Measurements from ENCODE around the gene FABP6.

FABP6 gene

DNA sequence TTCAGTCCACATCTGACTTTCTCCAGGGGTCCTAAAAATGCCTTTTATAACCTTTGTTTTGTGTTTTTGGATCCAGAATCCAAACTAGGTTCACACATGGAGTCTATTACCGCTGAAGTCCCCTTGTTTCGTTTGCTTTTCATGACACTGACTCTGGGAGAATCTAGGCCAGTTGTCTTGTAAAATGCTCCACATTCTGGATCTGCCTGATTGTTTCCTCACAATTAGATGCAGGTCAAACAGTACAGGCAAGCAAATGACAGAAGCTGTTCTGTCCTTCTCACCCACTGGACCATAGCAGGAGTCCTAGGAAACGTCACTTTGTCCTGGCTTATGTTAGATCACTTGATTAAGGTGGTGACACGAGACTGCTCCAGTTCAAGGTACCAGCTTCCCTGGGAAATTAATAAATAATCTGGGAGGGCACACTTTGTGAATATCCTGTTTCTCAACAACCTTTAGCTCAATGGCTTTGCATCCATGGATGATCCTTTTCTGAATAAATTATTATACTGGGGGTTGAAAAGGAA, 34.1 kb downstream of the FABP6 start:
- FAIRE-seq = no peak

DNA sequence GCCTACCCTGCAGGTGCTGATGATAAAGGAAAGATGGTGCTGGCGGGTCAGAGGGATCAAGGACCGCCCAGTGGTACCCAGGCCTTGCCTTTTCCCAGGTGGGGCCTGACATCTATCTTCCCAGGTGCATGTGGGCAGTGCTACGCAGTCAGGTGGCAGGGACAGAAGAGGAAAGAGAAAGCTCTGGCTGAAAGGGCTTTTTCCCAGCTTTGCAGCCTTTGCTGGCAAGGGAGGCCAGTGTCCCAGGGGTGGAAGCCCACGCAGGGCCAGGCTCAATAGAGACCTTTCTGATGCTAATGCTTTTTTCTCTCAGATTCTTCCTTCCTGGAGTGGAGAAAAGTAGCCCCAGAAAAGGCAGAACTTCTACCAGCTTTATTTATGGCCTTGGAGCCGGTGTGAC, 36.7 kb downstream of the FABP6 start:
- no peak for FAIRE-seq

DNA sequence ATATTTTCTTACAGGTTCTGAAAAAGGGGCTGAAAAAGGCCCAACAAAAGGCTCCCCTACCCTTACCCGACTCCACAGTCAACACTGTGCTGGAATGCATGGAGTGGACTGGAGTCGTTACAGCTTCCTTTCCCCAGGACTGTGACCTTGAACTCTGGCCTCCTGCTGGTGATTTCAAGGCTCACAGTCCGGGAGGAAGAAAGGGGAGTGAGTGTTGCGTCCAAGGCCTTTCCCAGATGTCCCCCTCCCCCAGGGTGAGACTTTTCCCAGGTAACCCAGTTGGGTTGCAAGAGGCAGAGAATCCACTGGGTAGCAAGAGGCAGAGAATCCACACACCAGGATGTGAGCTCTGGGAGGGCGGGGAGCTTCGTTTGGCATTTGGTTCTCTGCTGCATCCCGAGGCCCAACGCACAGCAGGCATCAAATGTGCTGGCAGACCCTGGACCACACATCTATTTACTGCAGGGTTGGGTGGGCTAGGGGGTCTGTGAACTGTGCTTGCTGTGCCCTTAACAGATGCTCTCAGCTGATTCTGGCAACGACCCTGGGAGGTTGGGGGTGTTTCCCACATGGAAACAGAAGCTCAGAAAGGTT, 37.5 kb downstream of the FABP6 start:
- FAIRE-seq = no peak

DNA sequence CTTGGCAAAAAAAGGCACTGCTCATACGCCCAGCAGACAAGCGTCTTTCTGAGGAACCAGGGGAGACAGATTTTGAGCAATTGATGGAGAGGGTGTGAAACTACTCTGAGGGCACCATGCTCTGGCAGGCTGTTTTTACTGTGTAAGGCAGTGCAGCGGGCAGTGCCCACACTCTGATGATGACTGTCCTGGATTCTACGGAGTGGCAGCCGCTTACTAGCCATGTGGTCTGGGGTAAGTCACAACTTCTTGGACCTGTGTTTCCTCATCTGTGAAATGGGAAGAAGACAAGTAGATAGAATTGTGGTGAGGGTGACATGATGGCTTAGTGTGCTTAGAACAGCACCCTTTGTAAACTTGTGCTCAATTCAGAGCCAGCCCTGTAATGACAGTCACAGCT, 38.8 kb downstream of the FABP6 start:
- no peak for FAIRE-seq

DNA sequence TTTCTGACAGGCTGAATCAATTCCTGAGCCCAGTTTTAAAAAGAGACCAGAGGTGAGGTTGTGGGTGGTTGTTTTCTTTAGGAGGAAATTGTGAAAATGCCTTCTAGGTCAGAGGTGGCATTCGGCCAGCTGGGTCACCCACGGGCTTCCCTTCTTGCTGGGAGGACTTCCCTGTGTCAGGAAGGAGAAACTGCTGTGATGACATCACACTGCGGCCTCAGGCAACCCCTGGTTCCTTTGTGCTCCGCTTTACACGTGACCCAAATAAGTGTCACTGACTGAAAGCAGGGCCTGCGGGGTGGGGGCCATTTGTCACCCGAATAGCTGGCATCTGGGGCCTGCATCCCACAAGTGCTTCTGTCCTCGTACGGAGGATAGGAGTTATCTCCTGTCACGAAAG, 39.7 kb downstream of the FABP6 start:
- no peak for FAIRE-seq

DNA sequence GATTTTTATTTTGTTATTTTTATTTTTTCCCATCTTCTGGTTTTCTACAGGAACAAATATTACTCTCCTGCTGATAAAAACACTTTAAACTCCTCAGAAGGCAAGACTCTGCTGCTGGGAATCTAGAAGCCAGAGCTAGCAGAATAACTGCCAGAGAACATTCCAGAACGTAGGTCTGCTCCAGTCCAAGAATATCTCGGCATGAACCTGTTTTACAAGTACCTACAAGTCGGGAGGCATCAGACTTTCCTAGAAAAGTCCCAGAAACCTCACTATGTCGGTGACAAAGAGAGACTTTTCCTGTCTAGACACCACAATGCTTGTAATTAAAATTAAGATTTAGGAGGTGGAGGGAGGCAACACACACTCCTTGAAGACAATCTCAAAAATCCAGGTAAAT, 41.4 kb downstream of the FABP6 start:
- no peak for FAIRE-seq

DNA sequence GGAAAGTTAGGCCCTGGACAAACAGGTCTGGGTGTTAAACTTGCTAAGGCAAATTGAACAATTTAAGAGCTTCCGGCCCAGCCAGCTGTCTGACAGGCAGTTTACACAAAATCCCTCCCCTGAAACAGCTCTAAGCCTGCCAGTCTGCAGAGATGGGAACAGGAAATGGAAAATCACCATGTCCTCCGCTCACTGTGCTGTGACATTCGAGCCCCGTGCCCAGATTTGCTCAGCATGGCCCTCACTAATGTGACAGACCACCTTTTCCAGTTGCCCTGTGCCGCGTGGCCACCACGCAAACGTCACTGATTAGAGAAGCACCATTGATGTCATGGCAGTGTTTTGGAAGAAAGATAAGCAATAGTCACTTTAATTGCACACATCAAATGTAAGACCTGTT, 42.1 kb downstream of the FABP6 start:
- FAIRE-seq = no peak

GRCh38 chr5:160271836-160272235, 42.5 kb downstream of the FABP6 start:
- no peak for FAIRE-seq

GRCh38 chr5:160272264-160272663, 43.0 kb downstream of the FABP6 start:
- FAIRE-seq = no peak

DNA sequence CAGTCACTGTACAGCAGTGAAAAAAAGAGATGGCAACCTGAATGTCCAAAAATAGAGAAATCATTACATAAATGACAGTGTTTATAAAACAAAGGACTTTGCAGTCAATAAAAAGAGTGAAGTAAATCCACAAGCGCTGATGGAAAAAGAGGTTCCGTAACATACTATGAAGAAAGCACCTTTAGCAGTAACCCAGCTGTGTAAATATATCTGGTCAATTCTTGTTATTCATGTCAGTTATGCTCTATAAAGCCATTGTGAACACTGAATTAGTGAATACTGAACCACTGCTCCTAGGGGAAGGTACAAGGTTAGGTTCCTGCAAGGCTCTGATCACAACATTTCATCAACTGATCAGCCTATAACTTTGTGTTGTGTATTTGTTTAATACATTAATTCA, 43.6 kb downstream of the FABP6 start:
- no peak for FAIRE-seq

DNA sequence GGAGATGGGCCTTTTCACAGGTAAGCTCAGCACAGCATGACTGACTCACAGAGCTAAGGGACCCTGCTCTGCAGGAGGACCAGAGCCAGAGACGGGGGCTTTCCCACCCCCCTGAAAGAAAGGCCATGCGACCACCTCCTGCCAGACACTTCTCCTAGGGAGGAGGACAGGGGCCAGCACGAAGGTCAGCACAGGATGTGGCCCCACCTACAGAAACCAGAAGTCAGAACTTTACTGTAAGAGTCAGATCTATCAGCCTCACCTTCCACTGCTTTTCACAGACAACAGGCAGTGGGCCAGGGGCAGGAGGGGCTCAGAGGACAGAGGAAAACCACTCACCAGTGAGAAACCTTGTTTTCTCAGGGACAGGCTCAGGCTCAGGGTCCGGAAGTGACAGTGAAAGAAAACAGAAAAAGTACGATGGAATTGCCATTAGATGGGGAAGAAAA, 45.2 kb downstream of the FABP6 start:
- FAIRE-seq = no peak

GRCh38 chr5:160278343-160278742, 49.0 kb downstream of the FABP6 start:
- no peak for FAIRE-seq

DNA sequence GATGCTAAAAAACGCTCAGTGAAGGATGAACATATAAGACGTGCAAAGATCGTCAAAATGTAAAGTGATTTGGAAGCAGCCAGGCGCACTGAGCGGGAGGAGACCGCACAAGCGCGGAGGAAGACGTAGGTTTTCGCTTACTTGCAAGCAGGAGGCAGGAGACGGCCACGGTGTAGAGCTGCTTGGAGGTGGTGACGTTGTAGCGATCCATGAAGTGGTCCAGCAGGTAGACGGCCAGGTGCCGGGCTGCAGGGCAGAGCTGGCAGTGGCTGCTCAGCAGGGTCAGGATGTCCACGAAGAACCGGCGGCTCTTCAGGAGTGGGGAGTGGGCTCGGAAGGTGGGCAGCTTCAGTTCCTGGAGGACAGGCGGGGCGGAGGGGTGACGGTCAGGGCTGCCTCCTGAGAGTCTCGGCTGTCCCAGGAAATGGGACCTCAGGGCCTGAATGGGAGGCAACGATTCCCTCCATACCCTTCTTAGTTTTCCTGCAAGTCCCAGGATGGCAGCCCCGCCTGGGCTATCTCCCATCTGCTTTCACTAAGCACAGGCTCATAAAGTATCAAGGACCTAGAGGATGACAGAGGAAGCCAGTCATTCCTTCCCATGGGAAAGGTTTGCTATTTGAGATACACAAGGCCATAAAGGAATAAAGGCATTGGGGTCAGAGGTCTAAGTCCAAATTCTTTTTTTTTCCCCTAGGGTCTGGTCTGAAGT, 51.2 kb downstream of the FABP6 start:
- FAIRE-seq = no peak

GRCh38 chr5:160281275-160281674, 52.0 kb downstream of the FABP6 start:
- no peak for FAIRE-seq

GRCh38 chr5:160284291-160284873, 55.1 kb downstream of the FABP6 start:
- no peak for FAIRE-seq

GRCh38 chr5:160285316-160285715, 56.0 kb downstream of the FABP6 start:
- FAIRE-seq = no peak

GRCh38 chr5:160286947-160287346, 57.6 kb downstream of the FABP6 start:
- FAIRE-seq = no peak

DNA sequence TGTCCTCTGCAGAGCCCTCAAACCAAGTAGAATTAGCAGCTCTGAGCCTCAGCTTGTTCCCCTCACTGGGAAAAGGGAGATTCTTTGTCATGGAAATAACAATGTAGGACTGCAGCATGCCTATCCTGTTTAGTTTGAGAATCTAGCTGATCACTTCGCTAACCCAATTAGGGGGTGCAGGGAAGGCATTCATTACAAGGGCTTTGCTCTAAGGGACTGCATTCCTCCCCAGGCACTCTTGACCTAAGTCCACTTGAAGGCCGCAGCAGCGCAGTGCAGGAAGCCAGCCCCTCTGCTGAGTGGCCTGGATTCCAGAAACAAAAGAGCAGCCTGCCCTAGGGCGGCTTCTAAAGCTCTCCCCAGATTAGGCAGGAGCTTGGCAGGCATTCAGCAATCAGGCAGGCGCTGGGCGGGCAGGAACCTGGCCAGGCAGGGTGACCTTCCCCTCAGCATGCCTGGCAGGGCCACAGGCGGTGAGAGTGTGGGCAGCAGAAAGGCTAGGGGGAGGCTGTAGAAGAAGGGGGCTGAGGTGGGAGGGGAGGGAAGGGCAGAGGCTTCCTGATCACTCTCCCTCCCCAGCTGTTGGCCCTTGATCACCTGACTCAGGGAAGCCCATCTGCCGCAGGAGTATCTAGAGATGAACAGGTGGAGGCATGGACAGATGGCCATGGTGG, 58.2 kb downstream of the FABP6 start:
- FAIRE-seq = no peak

All from endometrium (tissue), 2 donors.